ENCODE results near the gene CNTN1. TPM values are rescaled to one million over a fixed set of nuclear protein-coding genes. Genes with fewer than 3 reads are reported as not detected.

The CNTN1 gene
- polyA plus RNA-seq, 1 donor from 2014 or later, result 101 TPM

- no peaks in the 10 kb centered on the region for H3K9me3 ChIP-seq (ENCODE audit: low read length)
- no peaks in the 10 kb centered on the region for H3K9me2 ChIP-seq (ENCODE audit: insufficient read depth, low read length)
- no peak overlapping the region for H3K9ac ChIP-seq (ENCODE audit: low read length)
- H3K27me3 ChIP-seq (ENCODE audit: insufficient read depth, low read depth, low read length), result no peaks in the 10 kb centered on the region
- no peak overlapping the region for H3K4me3 ChIP-seq (ENCODE audit: low read length)
- no peak overlapping the region for H3K27ac ChIP-seq (ENCODE audit: low read length)
- TF ChIP-seq REST (IDR thresholded peaks at IDR 0.05; ENCODE audit: borderline replicate concordance), result no peak
- TF ChIP-seq POLR2AphosphoS5 (IDR thresholded peaks at IDR 0.05), result no peak
- TF ChIP-seq EZH2 (IDR thresholded peaks at IDR 0.05; ENCODE audit: borderline replicate concordance, insufficient read depth, low read length, poor library complexity, severe bottlenecking), result no peak
- no peak for TF ChIP-seq SMC3 (conservative IDR thresholded peaks at IDR 0.05; ENCODE audit: poor library complexity)
- no peak for TF ChIP-seq RAD21 (conservative IDR thresholded peaks at IDR 0.05)
- TF ChIP-seq EP300 (conservative IDR thresholded peaks at IDR 0.05; ENCODE audit: poor library complexity, severe bottlenecking), result no peak
- TF ChIP-seq CTCF (IDR thresholded peaks at IDR 0.05; ENCODE audit: poor library complexity, severe bottlenecking), result no peak
- no peak for TF ChIP-seq MXI1 (conservative IDR thresholded peaks at IDR 0.05; ENCODE audit: poor library complexity, severe bottlenecking)
- no peak for TF ChIP-seq TAF1 (IDR thresholded peaks at IDR 0.05; ENCODE audit: low read depth)
- H3K36me3 ChIP-seq (ENCODE audit: insufficient read depth, low read length), result no peaks in the 10 kb centered on the region
- H3K4me2 ChIP-seq (ENCODE audit: low read length), result no peak overlapping the region
- no peak overlapping the region for H2AFZ ChIP-seq (ENCODE audit: low read depth, low read length)
- H4K20me1 ChIP-seq (ENCODE audit: insufficient read depth), result no peaks in the 10 kb centered on the region
- H3K79me2 ChIP-seq (replicated peaks; ENCODE audit: insufficient read depth, low read length), result no peaks in the 10 kb centered on the region
- no peaks in the 10 kb centered on the region for H3F3A ChIP-seq (ENCODE audit: insufficient read depth, low read length, poor library complexity, severe bottlenecking)
Measured at GRCh38 chr12:40768125-40768864, 76.1 kb downstream of the CNTN1 start.

- Histone ChIP-seq H4K20me1 (ENCODE audit: insufficient read depth) (no peaks in the 10 kb centered on the region), H3K9me3 (ENCODE audit: low read length) (no peaks in the 10 kb centered on the region), H2AFZ (ENCODE audit: low read depth, low read length) (no peak overlapping the region), H3K9ac (ENCODE audit: low read length) (no peak overlapping the region), H3F3A (ENCODE audit: insufficient read depth, low read length, poor library complexity, severe bottlenecking) (no peaks in the 10 kb centered on the region), H3K9me2 (ENCODE audit: insufficient read depth, low read length) (no peaks in the 10 kb centered on the region), H3K4me3 (ENCODE audit: low read length) (no peak overlapping the region), H3K27me3 (ENCODE audit: insufficient read depth, low read depth, low read length) (no peaks in the 10 kb centered on the region), H3K4me2 (ENCODE audit: low read length) (no peak overlapping the region), H3K36me3 (ENCODE audit: insufficient read depth, low read length) (no peaks in the 10 kb centered on the region), H3K27ac (ENCODE audit: low read length) (no peak overlapping the region), H3K79me2 (replicated peaks; ENCODE audit: insufficient read depth, low read length) (no peaks in the 10 kb centered on the region)
- TF ChIP-seq EP300 (conservative IDR thresholded peaks at IDR 0.05; ENCODE audit: poor library complexity, severe bottlenecking) (no peak), CTCF (IDR thresholded peaks at IDR 0.05; ENCODE audit: poor library complexity, severe bottlenecking) (no peak)
Measured at GRCh38 chr12:40769846-40770245, 77.6 kb downstream of the CNTN1 start.

Measured in neural cell (in vitro differentiated cells).